ENCODE data around the gene NDRG2. TPM values are rescaled to one million over a fixed set of nuclear protein-coding genes. Genes with fewer than 3 reads are reported as not detected.

Gene NDRG2
- total RNA-seq, 2 donors from 2014 or later = 136 to 171 TPM

DNA sequence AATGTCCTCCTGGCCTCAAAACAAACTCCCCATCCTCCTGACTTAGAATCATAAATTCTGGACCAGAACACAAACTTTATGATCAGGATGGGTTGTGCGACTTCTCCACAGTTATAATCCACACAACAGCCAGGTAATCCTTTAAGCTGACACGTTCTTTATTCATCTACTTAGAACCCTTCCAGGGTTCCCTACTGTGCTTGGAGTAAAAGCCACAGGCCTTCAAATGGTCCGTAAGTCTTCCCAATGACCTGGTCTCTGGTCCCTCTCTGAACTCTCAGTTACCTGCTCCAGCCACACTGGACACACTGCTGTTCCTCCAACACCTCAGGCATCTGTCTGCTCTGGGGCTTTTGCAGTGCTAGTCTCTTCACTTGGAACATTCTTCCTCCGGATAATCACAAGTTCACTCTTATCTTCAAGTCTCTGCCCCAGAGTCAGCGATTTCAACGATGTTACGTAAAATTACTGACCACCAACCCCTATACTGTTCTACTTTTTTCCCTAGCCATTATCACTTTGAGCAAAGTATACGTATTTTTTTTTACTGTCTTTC lies 15.6 kb upstream of the NDRG2 start:
- no peaks in the 10 kb centered on the region for H3K36me3 ChIP-seq
- peaks cover 6% of the 10 kb centered on the region for H3K4me1 ChIP-seq
- no peaks in the 10 kb centered on the region for H3K27me3 ChIP-seq
- no peaks in the 10 kb centered on the region for H3K9me3 ChIP-seq
- intact Hi-C loops (cut with DNase I) = loop anchor here (2.0 kb wide), 1 partner anchor 26 kb away; no protein-coding TSS in a partner anchor
- no peak overlapping the region for H3K9ac ChIP-seq (ENCODE audit: low read depth in 2 of 2, low read length in 2 of 2)
- TF ChIP-seq, protein P1, sequence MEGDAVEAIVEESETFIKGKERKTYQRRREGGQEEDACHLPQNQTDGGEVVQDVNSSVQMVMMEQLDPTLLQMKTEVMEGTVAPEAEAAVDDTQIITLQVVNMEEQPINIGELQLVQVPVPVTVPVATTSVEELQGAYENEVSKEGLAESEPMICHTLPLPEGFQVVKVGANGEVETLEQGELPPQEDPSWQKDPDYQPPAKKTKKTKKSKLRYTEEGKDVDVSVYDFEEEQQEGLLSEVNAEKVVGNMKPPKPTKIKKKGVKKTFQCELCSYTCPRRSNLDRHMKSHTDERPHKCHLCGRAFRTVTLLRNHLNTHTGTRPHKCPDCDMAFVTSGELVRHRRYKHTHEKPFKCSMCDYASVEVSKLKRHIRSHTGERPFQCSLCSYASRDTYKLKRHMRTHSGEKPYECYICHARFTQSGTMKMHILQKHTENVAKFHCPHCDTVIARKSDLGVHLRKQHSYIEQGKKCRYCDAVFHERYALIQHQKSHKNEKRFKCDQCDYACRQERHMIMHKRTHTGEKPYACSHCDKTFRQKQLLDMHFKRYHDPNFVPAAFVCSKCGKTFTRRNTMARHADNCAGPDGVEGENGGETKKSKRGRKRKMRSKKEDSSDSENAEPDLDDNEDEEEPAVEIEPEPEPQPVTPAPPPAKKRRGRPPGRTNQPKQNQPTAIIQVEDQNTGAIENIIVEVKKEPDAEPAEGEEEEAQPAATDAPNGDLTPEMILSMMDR (IDR thresholded peaks at IDR 0.05) = no peak
- DNase-seq = no peak
- H3K27ac ChIP-seq = no peak overlapping the region
- H3K4me3 ChIP-seq = no peak overlapping the region

DNA sequence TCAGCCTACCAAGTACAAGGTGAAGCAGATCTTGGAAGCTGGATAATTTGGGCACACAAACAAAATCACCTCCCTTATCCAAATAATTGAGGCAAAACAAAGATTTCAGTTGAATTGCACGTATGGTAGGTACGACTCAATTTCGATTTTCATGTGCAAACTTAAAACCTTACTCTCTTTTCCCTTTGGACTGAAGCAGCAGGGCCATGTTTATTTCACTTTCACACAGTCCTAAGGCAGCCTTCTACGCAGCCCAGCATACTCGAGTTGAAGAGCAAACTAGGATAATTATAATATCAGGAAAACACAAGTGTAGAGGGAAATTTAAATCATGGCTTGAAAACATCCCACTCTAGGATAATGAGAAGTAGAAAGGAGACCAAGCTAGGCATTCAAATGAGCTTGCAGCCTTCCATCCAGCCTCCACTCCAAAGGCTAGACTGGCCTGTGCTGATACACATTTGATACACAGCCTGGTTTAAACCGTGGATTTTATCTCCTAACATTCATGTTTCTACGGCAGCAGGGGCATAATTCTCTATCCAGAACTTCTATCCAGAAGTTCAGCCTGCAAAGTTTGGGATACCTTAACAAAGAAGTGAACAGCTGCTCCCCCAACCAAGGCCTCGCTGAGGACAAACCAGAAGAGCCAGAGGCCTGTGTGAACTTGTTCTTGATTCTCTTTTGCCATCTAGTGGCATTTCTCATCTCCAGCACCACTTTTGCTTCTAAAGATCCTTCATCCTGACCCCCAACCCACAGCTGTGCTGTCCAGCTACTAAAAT lies 14.9 kb upstream of the NDRG2 start:
- intact Hi-C loops (cut with DNase I) = loop anchor here (2.0 to 10.0 kb wide), 2 partner anchors 25 to 185 kb away; no protein-coding TSS in a partner anchor
- no peaks in the 10 kb centered on the region for H3K27me3 ChIP-seq
- H3K36me3 ChIP-seq = no peaks in the 10 kb centered on the region
- H3K9ac ChIP-seq (ENCODE audit: low read depth in 2 of 2, low read length in 2 of 2) = peak overlapping the region in 1 of 2 donors; percentile 30
- H3K9me3 ChIP-seq = no peaks in the 10 kb centered on the region
- peaks cover 6% of the 10 kb centered on the region for H3K4me1 ChIP-seq
- H3K27ac ChIP-seq = peak overlapping the region; percentile 69
- no peak overlapping the region for H3K4me3 ChIP-seq
- DNase-seq = peak; percentile 62
- TF ChIP-seq, protein P1 (IDR thresholded peaks at IDR 0.05) = peak; percentile 59

DNA sequence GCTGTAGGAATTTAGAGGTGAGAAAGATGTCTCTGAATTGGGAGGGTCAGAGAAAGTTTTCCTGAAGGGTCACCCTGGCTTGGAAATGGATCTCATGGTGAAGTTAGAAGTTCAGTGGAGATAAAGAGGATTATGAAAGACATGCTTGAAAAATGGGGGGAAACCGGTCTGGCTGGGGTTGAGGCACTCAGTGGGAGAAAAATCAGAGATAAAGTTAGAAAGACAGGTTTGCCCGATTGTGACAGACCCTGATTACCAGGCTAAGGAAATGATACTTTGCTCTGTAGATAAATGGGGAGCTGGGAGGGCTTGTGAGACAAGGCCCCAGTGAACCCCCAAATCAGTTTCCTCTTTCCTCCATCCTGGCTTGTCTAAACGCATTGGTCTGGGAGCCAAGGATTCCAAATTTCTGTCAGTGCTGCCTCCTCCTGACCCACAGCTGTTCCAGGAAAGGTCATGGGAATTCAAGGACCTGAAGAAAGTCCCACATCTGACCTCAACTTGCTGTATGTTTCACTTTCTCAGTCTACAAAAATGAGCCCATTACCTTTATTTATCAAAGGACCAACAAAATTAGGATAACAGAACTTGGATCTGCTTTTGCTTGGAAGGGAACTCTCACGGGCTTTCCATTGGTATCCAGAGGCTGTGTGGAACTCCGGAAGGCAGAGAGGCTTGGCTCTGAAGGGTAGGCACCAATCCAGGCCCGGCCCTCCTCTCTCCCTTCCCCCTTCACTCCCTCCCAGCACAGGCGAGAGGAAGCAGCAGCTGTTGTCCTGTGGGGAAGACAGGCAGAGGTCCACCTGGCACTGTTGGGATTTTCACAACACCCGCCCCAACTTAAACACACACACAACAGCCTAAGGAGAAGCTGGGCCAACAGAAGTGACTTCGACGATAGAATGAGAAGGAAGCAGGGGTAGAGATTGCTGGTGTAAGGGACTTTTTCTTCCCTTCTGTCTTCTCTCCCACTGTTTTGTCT lies 13.9 kb upstream of the NDRG2 start:
- peaks cover 6% of the 10 kb centered on the region for H3K4me1 ChIP-seq
- H3K27me3 ChIP-seq = no peaks in the 10 kb centered on the region
- DNase-seq = peak; percentile 88
- H3K9me3 ChIP-seq = no peaks in the 10 kb centered on the region
- H3K4me3 ChIP-seq = no peak overlapping the region
- peak overlapping the region in 1 of 2 donors; percentile 30 for H3K9ac ChIP-seq (ENCODE audit: low read depth in 2 of 2, low read length in 2 of 2)
- intact Hi-C loops (cut with DNase I) = loop anchor here (10.0 kb wide), 1 partner anchor 184 kb away; no protein-coding TSS in a partner anchor
- H3K36me3 ChIP-seq = no peaks in the 10 kb centered on the region
- H3K27ac ChIP-seq = peak overlapping the region; percentile 69
- TF ChIP-seq, protein P1 (IDR thresholded peaks at IDR 0.05) = no peak

DNA sequence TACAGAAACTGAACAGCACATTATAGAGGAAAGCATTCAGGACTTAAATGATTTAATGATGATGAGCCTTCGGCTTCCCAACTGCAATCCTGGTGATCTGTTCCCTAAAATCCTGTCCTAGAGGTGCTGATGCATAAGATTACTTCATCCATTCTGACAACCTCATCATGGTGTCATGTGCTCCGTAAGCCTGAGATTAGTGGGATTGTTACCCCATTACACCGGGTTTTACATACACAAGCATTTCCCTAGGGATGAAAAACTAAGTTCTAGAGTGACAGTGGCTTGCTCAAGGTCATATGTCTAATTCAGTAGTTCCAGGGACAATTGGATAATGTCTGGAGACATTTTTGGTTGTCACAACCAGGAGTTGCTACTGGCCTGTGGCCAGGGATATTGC lies 12.3 kb upstream of the NDRG2 start:
- TF ChIP-seq, protein P1 (IDR thresholded peaks at IDR 0.05) = no peak
- H3K27ac ChIP-seq = no peak overlapping the region
- no peaks in the 10 kb centered on the region for H3K27me3 ChIP-seq
- DNase-seq = no peak
- no peak overlapping the region for H3K9ac ChIP-seq (ENCODE audit: low read depth in 2 of 2, low read length in 2 of 2)
- intact Hi-C loops (cut with DNase I) = loop anchor here (10.0 kb wide), 1 partner anchor 182 kb away; no protein-coding TSS in a partner anchor
- peaks cover 6% of the 10 kb centered on the region for H3K4me1 ChIP-seq
- H3K4me3 ChIP-seq = no peak overlapping the region
- H3K9me3 ChIP-seq = no peaks in the 10 kb centered on the region
- H3K36me3 ChIP-seq = no peaks in the 10 kb centered on the region

DNA sequence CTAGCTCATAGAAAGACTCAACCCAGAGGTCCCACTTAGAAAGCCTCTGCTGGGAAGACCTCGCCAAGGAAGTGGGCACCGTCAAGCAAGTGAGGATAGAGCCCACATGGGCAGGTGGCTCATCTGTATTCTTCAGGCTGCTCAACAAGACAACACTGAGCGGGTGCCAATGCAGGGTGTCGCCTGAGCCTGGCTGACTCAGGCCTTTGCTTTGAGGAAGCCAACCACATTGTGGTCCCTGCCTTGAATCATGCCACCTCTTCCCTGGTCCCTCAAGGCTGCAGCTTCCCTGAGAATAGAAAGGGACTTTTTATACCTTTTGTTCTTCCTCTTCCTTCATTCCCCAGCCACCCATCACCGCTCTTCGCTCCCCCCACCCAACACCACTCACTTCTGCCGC lies 11.9 kb upstream of the NDRG2 start:
- H3K4me3 ChIP-seq = no peak overlapping the region
- H3K4me1 ChIP-seq = peaks cover 6% of the 10 kb centered on the region
- H3K9ac ChIP-seq (ENCODE audit: low read depth in 2 of 2, low read length in 2 of 2) = no peak overlapping the region
- no peaks in the 10 kb centered on the region for H3K9me3 ChIP-seq
- DNase-seq = no peak
- intact Hi-C loops (cut with DNase I) = loop anchor here (10.0 kb wide), 1 partner anchor 182 kb away; no protein-coding TSS in a partner anchor
- TF ChIP-seq, protein P1 (IDR thresholded peaks at IDR 0.05) = no peak
- H3K27ac ChIP-seq = no peak overlapping the region
- no peaks in the 10 kb centered on the region for H3K27me3 ChIP-seq
- H3K36me3 ChIP-seq = no peaks in the 10 kb centered on the region
